Measurements from ENCODE around the gene CCDC7. TPM values are rescaled to one million over a fixed set of nuclear protein-coding genes. Genes with fewer than 3 reads are reported as not detected.
"Not testable (repeated sequence)": the region's sequence is repeated elsewhere in the genome, so short reads cannot be mapped to it uniquely, and the experiment has no call there.

The CCDC7 gene
- total RNA-seq, 2 experiments from 2014 or later = 69.4 to 72.9 TPM

DNA sequence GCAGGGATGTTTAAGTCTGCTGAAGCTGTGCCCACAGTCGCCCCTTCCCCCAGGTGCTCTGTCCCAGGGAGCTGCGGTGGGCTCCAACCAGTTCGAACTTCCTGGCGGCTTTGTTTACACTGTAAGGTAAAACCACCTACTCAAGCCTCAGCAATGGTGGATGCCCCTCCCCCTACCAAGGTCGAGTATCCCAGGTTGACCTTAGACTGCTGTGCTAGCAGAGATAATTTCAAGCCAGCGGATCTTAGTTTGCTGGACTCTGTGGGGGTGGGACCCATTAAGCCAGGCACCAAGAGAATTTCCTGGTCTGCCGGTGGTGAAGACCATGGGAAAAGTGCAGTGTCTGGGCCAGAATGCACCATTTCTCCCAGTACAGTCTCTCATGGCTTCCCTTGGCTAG, 56.0 kb downstream of the CCDC7 start:
- intact Hi-C loops (cut with DNase I, micrococcal nuclease) = loop anchor here in 1 of 2 experiments (10.0 kb wide), 1 partner anchor 53 kb away; no protein-coding TSS in a partner anchor
- ATAC-seq (ENCODE audit: poor library complexity) = no peak

DNA sequence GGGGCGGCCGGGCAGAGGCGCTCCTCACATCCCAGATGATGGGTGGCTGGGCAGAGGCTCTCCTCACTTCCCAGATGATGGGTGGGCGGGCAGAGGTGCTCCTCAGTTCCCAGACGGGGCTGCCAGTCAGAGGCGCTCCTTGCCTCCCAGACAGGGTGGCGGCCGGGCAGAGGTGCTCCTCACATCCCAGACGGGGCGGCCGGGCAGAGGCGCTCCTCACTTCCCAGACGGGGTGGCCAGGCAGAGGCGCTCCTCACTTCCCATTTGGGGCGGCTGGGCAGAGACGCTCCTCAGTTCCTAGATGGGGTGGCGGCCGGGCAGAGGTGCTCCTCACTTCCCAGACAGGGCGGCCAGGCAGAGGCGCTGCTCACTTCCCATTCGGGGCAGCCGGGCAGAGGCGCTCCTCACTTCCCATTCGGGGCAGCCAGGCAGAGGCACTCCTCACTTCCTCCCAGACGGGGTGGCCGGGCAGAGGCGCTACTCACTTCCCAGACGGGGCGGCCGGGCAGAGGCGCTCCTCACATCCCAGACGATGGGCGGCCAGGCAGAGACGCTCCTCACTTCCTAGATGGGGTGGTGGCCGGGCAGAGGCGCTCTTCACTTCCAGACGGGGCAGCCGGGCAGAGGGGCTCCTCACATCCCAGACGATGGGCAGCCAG, 60.0 kb downstream of the CCDC7 start:
- DNase-seq; ATAC-seq (ENCODE audit: poor library complexity); H3K36me3 ChIP-seq (ENCODE audit: insufficient read depth, low read length); CTCF ChIA-PET; H3K4me3 Mint-ChIP-seq; H3K4me3 ChIP-seq (ENCODE audit: low read length); H3K4me1 ChIP-seq (ENCODE audit: insufficient read depth, low read length); H3K27me3 ChIP-seq (ENCODE audit: control insufficient read depth in 1 of 2, insufficient read depth in 2 of 2, low read length in 2 of 2); H3K27ac Mint-ChIP-seq; H3K27ac ChIP-seq (ENCODE audit: low read depth in 1 of 2, low read length in 2 of 2); H3K27me3 Mint-ChIP-seq; H3K9me3 Mint-ChIP-seq; POLR2A ChIA-PET: not testable (repeated sequence)
- Mint-ChIP-seq H3K4me1 (ENCODE audit: low read depth) (peaks cover 12% of the 10 kb centered on the region), H3K36me3 (ENCODE audit: low read depth) (peaks cover 73% of the 10 kb centered on the region)
- peaks cover 0 to 24% of the 10 kb centered on the region in 2 experiments for H3K9me3 ChIP-seq (ENCODE audit: control insufficient read depth in 1 of 2, insufficient read depth in 1 of 2, low read length in 2 of 2)
- intact Hi-C loops (cut with DNase I, micrococcal nuclease) = loop anchor here in 1 of 2 experiments (10.0 kb wide), 1 partner anchor 49 kb away; no protein-coding TSS in a partner anchor

More for the DNA sequence above, 56.0 kb downstream of the CCDC7 start:
- H3K4me3 ChIP-seq (ENCODE audit: low read length) = no peak overlapping the region
- H3K9me3 Mint-ChIP-seq = peaks cover 3% of the 10 kb centered on the region
- peaks cover 75% of the 10 kb centered on the region for H3K36me3 Mint-ChIP-seq (ENCODE audit: low read depth)
- H3K27me3 ChIP-seq (ENCODE audit: control insufficient read depth in 1 of 2, insufficient read depth in 2 of 2, low read length in 2 of 2) = no peaks in the 10 kb centered on the region
- no peak overlapping the region for H3K27ac ChIP-seq (ENCODE audit: low read depth in 1 of 2, low read length in 2 of 2)
- H3K27me3 Mint-ChIP-seq = no peaks in the 10 kb centered on the region
- H3K4me1 Mint-ChIP-seq (ENCODE audit: low read depth) = peaks cover 18% of the 10 kb centered on the region
- ChIA-PET CTCF (no interaction called here), POLR2A (no interaction called here)
- H3K4me1 ChIP-seq (ENCODE audit: insufficient read depth, low read length) = no peaks in the 10 kb centered on the region
- H3K27ac Mint-ChIP-seq = no peak overlapping the region
- H3K36me3 ChIP-seq (ENCODE audit: insufficient read depth, low read length) = peaks cover 8% of the 10 kb centered on the region
- H3K9me3 ChIP-seq (ENCODE audit: control insufficient read depth in 1 of 2, insufficient read depth in 1 of 2, low read length in 2 of 2) = peaks cover 0 to 28% of the 10 kb centered on the region in 2 experiments
- no peak overlapping the region for H3K4me3 Mint-ChIP-seq
- TF ChIP-seq, protein P1, sequence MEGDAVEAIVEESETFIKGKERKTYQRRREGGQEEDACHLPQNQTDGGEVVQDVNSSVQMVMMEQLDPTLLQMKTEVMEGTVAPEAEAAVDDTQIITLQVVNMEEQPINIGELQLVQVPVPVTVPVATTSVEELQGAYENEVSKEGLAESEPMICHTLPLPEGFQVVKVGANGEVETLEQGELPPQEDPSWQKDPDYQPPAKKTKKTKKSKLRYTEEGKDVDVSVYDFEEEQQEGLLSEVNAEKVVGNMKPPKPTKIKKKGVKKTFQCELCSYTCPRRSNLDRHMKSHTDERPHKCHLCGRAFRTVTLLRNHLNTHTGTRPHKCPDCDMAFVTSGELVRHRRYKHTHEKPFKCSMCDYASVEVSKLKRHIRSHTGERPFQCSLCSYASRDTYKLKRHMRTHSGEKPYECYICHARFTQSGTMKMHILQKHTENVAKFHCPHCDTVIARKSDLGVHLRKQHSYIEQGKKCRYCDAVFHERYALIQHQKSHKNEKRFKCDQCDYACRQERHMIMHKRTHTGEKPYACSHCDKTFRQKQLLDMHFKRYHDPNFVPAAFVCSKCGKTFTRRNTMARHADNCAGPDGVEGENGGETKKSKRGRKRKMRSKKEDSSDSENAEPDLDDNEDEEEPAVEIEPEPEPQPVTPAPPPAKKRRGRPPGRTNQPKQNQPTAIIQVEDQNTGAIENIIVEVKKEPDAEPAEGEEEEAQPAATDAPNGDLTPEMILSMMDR (IDR thresholded peaks at IDR 0.05) = no peak
- DNase-seq = no peak

DNA sequence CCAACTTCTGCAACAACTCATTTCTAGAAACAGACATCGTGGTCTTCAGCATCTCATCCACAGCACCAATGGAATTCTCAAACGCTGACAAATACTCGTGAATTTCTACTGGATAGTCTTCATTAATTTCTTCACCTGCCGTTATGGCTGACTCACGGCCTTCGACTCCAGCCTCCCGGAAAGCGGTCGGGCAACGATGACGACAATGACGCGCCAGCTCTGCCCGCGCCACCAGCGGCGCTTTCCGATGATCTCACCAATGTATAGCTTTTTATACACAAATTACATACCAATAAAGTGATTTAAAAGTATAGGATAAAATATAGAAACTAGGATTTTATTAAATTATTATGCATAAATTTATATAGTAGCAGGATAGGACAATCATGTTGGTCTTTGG, 65.7 kb downstream of the CCDC7 start:
- TF ChIP-seq, protein P1 (IDR thresholded peaks at IDR 0.05) = no peak
- intact Hi-C loops (cut with DNase I, micrococcal nuclease) = no loop called here
- H3K36me3 Mint-ChIP-seq (ENCODE audit: low read depth) = peaks cover 43% of the 10 kb centered on the region
- Histone ChIP-seq H3K36me3 (ENCODE audit: insufficient read depth, low read length) (no peaks in the 10 kb centered on the region), H3K4me3 (ENCODE audit: low read length) (no peak overlapping the region), H3K9me3 (ENCODE audit: control insufficient read depth in 1 of 2, insufficient read depth in 1 of 2, low read length in 2 of 2) (peaks cover 0 to 7% of the 10 kb centered on the region in 2 experiments), H3K27me3 (ENCODE audit: control insufficient read depth in 1 of 2, insufficient read depth in 2 of 2, low read length in 2 of 2) (no peaks in the 10 kb centered on the region), H3K27ac (ENCODE audit: low read depth in 1 of 2, low read length in 2 of 2) (no peak overlapping the region), H3K4me1 (ENCODE audit: insufficient read depth, low read length) (no peaks in the 10 kb centered on the region)
- DNase-seq (no peak), ATAC-seq (ENCODE audit: poor library complexity) (no peak)
- POLR2A ChIA-PET = no interaction called here
- no peaks in the 10 kb centered on the region for H3K9me3 Mint-ChIP-seq
- H3K4me1 Mint-ChIP-seq (ENCODE audit: low read depth) = no peaks in the 10 kb centered on the region
- H3K27me3 Mint-ChIP-seq = no peaks in the 10 kb centered on the region
- H3K4me3 Mint-ChIP-seq = no peak overlapping the region
- no peak overlapping the region for H3K27ac Mint-ChIP-seq
- CTCF ChIA-PET = no interaction called here
